HL-60 (cell line): ENCODE measurements around the gene PLSCR3.

Source experiments
- DNase-seq, 2 experiments: peaks; one replicate each; pipeline ENCODE4 v3.0.0-alpha.2; 2010 to 2020; ENCODE audit warnings: low read depth in 1 of 2, low spot score in 1 of 2
- H3K27ac ChIP-seq: fragments of 250-450 bp; sonication (Bioruptor Pico); replicated peaks from 2 replicates; pipeline ENCODE4 v1.5.1; 2020; ENCODE audit warnings: mild to moderate bottlenecking, moderate library complexity
- H3K27me3 ChIP-seq: fragments of 250-450 bp; sonication (Bioruptor Pico); 2 replicates; pipeline ENCODE4 v1.5.1; 2021; ENCODE audit warnings: mild to moderate bottlenecking, moderate library complexity; ENCODE audit not compliant: insufficient read depth, poor library complexity, severe bottlenecking
- H3K4me3 ChIP-seq: replicated peaks from 2 replicates; pipeline ENCODE4 v1.5.1; 2011; ENCODE audit warnings: mild to moderate bottlenecking, control low read depth, low read length; ENCODE audit not compliant: insufficient read depth
- GABPA ChIP-seq: IDR thresholded peaks from 2 replicates; pipeline ENCODE4 v1.6.1; 2012; ENCODE audit warnings: low read depth
- POLR2AphosphoS5 ChIP-seq: IDR thresholded peaks from 2 replicates; pipeline ENCODE4 v1.6.1; 2012; ENCODE audit warnings: low read depth
- SPI1 ChIP-seq: IDR thresholded peaks from 2 replicates; pipeline ENCODE4 v1.6.1; 2012; ENCODE audit warnings: low read depth, mild to moderate bottlenecking, borderline replicate concordance
- TF ChIP-seq, protein P1 (sequence below): IDR thresholded peaks from 2 replicates; pipeline ENCODE4 v1.6.1; 2012; ENCODE audit warnings: low read depth; ENCODE audit not compliant: insufficient replicate concordance
- TF ChIP-seq, protein P2 (sequence below): IDR thresholded peaks from one replicate; pipeline ENCODE4 v1.5.1; 2011; ENCODE audit warnings: low read length, control low read depth, inconsistent platforms; ENCODE audit not compliant: insufficient read depth

Gene PLSCR3

DNA sequence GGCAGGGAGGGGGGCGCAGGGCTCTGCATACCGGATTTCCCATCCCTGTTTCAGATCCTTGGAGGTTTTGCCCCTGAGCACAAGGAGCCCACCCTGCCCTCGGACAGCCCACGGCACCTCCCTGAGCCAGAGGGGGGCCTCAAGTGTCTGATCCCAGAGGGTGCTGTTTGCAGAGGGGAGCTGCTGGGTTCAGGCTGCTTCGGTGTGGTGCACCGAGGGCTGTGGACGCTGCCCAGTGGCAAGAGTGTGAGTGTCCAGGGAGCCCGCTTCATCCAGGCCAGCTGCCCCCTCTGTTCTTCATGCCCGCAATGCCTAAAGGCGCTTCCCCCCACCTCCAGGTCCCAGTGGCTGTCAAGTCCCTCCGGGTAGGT, 11.0 kb downstream of the PLSCR3 start:
- Histone ChIP-seq H3K4me3 (no peak overlapping the region), H3K27ac (no peak overlapping the region), H3K27me3 (no peaks in the 10 kb centered on the region)
- TF ChIP-seq SPI1 (no peak), GABPA (no peak), POLR2AphosphoS5 (no peak)
- TF ChIP-seq, protein P1, sequence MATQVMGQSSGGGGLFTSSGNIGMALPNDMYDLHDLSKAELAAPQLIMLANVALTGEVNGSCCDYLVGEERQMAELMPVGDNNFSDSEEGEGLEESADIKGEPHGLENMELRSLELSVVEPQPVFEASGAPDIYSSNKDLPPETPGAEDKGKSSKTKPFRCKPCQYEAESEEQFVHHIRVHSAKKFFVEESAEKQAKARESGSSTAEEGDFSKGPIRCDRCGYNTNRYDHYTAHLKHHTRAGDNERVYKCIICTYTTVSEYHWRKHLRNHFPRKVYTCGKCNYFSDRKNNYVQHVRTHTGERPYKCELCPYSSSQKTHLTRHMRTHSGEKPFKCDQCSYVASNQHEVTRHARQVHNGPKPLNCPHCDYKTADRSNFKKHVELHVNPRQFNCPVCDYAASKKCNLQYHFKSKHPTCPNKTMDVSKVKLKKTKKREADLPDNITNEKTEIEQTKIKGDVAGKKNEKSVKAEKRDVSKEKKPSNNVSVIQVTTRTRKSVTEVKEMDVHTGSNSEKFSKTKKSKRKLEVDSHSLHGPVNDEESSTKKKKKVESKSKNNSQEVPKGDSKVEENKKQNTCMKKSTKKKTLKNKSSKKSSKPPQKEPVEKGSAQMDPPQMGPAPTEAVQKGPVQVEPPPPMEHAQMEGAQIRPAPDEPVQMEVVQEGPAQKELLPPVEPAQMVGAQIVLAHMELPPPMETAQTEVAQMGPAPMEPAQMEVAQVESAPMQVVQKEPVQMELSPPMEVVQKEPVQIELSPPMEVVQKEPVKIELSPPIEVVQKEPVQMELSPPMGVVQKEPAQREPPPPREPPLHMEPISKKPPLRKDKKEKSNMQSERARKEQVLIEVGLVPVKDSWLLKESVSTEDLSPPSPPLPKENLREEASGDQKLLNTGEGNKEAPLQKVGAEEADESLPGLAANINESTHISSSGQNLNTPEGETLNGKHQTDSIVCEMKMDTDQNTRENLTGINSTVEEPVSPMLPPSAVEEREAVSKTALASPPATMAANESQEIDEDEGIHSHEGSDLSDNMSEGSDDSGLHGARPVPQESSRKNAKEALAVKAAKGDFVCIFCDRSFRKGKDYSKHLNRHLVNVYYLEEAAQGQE: no peak
- TF ChIP-seq, protein P2, sequence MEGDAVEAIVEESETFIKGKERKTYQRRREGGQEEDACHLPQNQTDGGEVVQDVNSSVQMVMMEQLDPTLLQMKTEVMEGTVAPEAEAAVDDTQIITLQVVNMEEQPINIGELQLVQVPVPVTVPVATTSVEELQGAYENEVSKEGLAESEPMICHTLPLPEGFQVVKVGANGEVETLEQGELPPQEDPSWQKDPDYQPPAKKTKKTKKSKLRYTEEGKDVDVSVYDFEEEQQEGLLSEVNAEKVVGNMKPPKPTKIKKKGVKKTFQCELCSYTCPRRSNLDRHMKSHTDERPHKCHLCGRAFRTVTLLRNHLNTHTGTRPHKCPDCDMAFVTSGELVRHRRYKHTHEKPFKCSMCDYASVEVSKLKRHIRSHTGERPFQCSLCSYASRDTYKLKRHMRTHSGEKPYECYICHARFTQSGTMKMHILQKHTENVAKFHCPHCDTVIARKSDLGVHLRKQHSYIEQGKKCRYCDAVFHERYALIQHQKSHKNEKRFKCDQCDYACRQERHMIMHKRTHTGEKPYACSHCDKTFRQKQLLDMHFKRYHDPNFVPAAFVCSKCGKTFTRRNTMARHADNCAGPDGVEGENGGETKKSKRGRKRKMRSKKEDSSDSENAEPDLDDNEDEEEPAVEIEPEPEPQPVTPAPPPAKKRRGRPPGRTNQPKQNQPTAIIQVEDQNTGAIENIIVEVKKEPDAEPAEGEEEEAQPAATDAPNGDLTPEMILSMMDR: no peak
- DNase-seq: no peak

DNA sequence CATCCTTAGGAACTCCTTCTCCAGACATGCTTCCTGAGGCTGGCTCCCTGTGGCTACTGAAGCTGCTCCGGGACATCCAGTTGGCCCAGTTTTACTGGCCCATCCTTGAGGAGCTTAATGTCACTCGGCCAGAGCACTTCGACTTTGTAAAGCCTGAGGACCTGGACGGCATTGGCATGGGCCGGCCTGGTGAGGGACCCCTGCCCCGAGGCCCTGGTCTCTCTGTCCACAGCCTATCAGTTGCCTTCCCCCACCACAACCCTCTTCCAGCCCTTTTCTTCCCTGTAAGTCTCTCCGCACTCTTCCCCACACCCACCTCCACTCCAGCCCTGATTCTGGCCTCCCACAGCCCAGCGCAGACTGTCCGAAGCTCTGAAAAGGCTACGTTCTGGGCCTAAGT, 11.4 kb downstream of the PLSCR3 start:
- no peak for DNase-seq
- TF ChIP-seq GABPA (no peak), POLR2AphosphoS5 (no peak), SPI1 (no peak)
- TF ChIP-seq, protein P1: no peak
- TF ChIP-seq, protein P2: no peak
- H3K27ac ChIP-seq: no peak overlapping the region
- no peaks in the 10 kb centered on the region for H3K27me3 ChIP-seq
- H3K4me3 ChIP-seq: no peak overlapping the region

DNA sequence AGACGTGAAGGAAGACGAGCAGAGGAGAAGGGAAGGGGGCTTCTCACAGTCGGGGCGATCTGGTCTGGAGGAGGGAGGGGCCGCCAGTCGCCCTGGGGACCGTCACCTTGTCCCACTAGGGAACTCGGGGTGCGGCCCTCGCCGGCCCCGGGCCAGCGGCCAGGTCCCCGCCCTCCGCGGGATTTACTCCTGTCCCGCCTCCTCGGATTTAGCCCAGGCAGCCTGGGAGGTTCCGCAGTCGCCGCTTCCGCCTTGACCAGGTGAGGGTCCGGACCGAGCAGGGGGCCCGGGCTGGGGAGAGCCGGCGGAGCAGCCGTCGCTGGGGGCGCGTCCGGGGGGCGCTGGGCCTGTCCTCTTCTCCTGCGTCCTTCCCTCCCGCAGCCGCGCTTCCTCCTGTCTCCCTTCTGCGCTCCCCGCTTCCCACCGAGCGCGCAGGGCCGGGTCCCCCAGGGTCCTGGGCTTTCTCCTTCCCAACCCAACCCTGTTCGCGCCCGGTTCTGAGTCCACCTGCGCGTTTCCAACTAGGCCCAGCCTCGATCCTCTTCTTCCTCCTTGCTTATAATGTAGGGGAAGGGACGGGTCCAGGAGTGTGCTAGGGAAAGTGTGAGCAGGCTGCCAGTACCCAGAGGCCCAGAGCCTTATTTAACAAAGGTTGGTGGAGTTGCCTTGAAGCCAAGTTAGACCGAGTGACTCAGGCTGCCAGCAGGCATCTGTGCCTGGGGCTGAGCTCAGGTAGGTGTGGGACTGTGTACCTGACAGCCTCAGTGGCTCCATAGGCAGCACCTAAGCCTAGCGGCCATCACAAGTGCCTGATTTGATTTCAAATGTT, 13.3 kb downstream of the PLSCR3 start, which contains the start of gene TNK1:
TSS of gene TNK1 (plus strand) at position 235 of the 829 bp plus-strand sequence. CDS start 1,838 bp downstream, outside the sequence.
- Histone ChIP-seq H3K27me3 (no peaks in the 10 kb centered on the region), H3K27ac (no peak within 1 kb of the TSS), H3K4me3 (no peak within 1 kb of the TSS)
- no peak for TF ChIP-seq POLR2AphosphoS5
- TF ChIP-seq, protein P2: no peak
- no peak for DNase-seq

DNA sequence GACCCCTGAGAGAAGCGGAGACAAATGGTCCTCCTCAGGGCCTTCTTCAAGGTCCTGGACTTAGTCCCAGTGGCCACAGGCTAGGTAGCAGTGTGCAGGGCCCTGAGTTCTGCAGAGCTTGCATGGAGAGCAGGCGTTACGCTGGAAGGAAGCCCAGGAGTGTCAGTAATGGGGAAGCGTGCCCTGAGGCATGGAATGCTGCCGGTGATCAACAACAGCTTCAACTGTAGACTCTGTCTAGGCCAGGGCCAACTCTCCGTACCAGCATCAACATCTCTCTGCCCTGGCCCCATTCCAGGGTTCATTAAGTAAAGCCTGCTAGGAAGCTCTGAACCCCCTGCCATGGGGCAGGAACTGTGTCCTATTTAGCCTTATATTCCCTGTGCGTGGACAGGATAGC, 14.0 kb downstream of the PLSCR3 start:
- Histone ChIP-seq H3K27ac (no peak overlapping the region), H3K27me3 (no peaks in the 10 kb centered on the region), H3K4me3 (no peak overlapping the region)
- TF ChIP-seq GABPA (no peak), SPI1 (no peak), POLR2AphosphoS5 (no peak)
- TF ChIP-seq, protein P1: no peak
- TF ChIP-seq, protein P2: no peak
- DNase-seq: no peak
